ENCODE measurements around the gene GNG4. TPM values are rescaled to one million over a fixed set of nuclear protein-coding genes. Genes with fewer than 3 reads are reported as not detected.

The GNG4 gene
- total and polyA plus RNA-seq, 2 of the 4 experiments (the other 2 are of a cell fraction) = 0.18 to 0.29 TPM

GRCh38 chr1:235532360-235532759 is 117.2 kb downstream of the GNG4 start:
- H3K4me3 ChIP-seq (ENCODE audit: insufficient read depth, low read depth, low read length) = no peak overlapping the region
- no peak overlapping the region for H2BK15ac ChIP-seq (ENCODE audit: low read depth, low read length)
- H4K91ac ChIP-seq (ENCODE audit: insufficient read depth, low read depth, low read length) = no peak overlapping the region
- in situ Hi-C loops (cut with MboI; ENCODE audit: low sequenced_read_pairs) = no loop called here
- no peak overlapping the region for H3K14ac ChIP-seq (replicated peaks; ENCODE audit: low read depth, low read length)
- H3K56ac ChIP-seq (ENCODE audit: extremely low read depth, insufficient read depth, low read length) = no peak overlapping the region
- no peak overlapping the region for H3K27ac ChIP-seq (ENCODE audit: insufficient read depth, low read length)
- H3K4me2 ChIP-seq (ENCODE audit: low read depth, low read length) = no peak overlapping the region
- no peak overlapping the region for H3K9ac ChIP-seq (ENCODE audit: low read depth, low read length)
- no peaks in the 10 kb centered on the region for H3K4me1 ChIP-seq (ENCODE audit: control insufficient read depth, insufficient read depth, low read length)
- no peak overlapping the region for H3K4ac ChIP-seq (ENCODE audit: low read depth, low read length)
- intact Hi-C loops (cut with micrococcal nuclease) = no loop called here
- BruUV-seq (replicated peaks) = no TSS peak
- no peaks in the 10 kb centered on the region for H4K20me1 ChIP-seq (ENCODE audit: insufficient read depth, low read length)
- no peak overlapping the region for H2BK5ac ChIP-seq (ENCODE audit: low read depth, low read length, poor library complexity, severe bottlenecking)
- no peak overlapping the region for H2AK9ac ChIP-seq (replicated peaks; ENCODE audit: low read depth, low read length, poor library complexity)
- TF ChIP-seq, protein P1, sequence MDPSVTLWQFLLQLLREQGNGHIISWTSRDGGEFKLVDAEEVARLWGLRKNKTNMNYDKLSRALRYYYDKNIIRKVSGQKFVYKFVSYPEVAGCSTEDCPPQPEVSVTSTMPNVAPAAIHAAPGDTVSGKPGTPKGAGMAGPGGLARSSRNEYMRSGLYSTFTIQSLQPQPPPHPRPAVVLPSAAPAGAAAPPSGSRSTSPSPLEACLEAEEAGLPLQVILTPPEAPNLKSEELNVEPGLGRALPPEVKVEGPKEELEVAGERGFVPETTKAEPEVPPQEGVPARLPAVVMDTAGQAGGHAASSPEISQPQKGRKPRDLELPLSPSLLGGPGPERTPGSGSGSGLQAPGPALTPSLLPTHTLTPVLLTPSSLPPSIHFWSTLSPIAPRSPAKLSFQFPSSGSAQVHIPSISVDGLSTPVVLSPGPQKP (IDR thresholded peaks at IDR 0.05; ENCODE audit: borderline replicate concordance, low read depth, low read length) = no peak
- TF ChIP-seq POLR2A (IDR thresholded peaks at IDR 0.05; ENCODE audit: low read depth, low read length) (no peak), BHLHE40 (IDR thresholded peaks at IDR 0.05; ENCODE audit: low read depth, low read length) (no peak), RAD21 (IDR thresholded peaks at IDR 0.05; ENCODE audit: low read length) (no peak), RFX5 (IDR thresholded peaks at IDR 0.05; ENCODE audit: low read depth, low read length) (no peak), MAZ (IDR thresholded peaks at IDR 0.05; ENCODE audit: borderline replicate concordance, low read depth, low read length) (no peak), FOS (IDR thresholded peaks at IDR 0.05; ENCODE audit: low read depth, low read length) (no peak), RCOR1 (IDR thresholded peaks at IDR 0.05; ENCODE audit: insufficient replicate concordance, low read length) (no peak), CEBPB (IDR thresholded peaks at IDR 0.05; ENCODE audit: low read depth, low read length) (no peak), SMC3 (IDR thresholded peaks at IDR 0.05; ENCODE audit: low read depth, low read length) (no peak), NFE2L2 (IDR thresholded peaks at IDR 0.05; ENCODE audit: low read depth, low read length) (no peak), CHD1 (IDR thresholded peaks at IDR 0.05; ENCODE audit: low read depth, low read length) (no peak), MAFK (IDR thresholded peaks at IDR 0.05; ENCODE audit: low read depth, low read length) (no peak), MXI1 (IDR thresholded peaks at IDR 0.05; ENCODE audit: borderline replicate concordance, low read depth, low read length) (no peak)
- TF ChIP-seq, protein P2, sequence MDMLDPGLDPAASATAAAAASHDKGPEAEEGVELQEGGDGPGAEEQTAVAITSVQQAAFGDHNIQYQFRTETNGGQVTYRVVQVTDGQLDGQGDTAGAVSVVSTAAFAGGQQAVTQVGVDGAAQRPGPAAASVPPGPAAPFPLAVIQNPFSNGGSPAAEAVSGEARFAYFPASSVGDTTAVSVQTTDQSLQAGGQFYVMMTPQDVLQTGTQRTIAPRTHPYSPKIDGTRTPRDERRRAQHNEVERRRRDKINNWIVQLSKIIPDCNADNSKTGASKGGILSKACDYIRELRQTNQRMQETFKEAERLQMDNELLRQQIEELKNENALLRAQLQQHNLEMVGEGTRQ (IDR thresholded peaks at IDR 0.05; ENCODE audit: low read depth, low read length) = no peak
- TF ChIP-seq, protein P3, sequence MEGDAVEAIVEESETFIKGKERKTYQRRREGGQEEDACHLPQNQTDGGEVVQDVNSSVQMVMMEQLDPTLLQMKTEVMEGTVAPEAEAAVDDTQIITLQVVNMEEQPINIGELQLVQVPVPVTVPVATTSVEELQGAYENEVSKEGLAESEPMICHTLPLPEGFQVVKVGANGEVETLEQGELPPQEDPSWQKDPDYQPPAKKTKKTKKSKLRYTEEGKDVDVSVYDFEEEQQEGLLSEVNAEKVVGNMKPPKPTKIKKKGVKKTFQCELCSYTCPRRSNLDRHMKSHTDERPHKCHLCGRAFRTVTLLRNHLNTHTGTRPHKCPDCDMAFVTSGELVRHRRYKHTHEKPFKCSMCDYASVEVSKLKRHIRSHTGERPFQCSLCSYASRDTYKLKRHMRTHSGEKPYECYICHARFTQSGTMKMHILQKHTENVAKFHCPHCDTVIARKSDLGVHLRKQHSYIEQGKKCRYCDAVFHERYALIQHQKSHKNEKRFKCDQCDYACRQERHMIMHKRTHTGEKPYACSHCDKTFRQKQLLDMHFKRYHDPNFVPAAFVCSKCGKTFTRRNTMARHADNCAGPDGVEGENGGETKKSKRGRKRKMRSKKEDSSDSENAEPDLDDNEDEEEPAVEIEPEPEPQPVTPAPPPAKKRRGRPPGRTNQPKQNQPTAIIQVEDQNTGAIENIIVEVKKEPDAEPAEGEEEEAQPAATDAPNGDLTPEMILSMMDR (conservative IDR thresholded peaks at IDR 0.05; ENCODE audit: low read depth, low read length) = no peak
- no peak overlapping the region for H4K5ac ChIP-seq (ENCODE audit: low read depth, low read length)
- H2AK5ac ChIP-seq (ENCODE audit: low read depth, low read length) = no peak overlapping the region
- no peaks in the 10 kb centered on the region for H3K9me3 ChIP-seq (ENCODE audit: control insufficient read depth, insufficient read depth, low read length)
- no peaks in the 10 kb centered on the region for H3K27me3 ChIP-seq (ENCODE audit: control insufficient read depth, insufficient read depth, low read length)
- no peaks in the 10 kb centered on the region for H3K36me3 ChIP-seq (ENCODE audit: control insufficient read depth, insufficient read depth, low read length)
- H3K23ac ChIP-seq (ENCODE audit: low read depth, low read length) = no peak overlapping the region
- H3K9me1 ChIP-seq (ENCODE audit: insufficient read depth, low read length) = no peaks in the 10 kb centered on the region
- DNase-seq (peak; percentile 55), ATAC-seq (ENCODE audit: low read depth) (peak; percentile 66; the same call in 1 of the 2 replicates)
- WGBS, 2 experiments (ENCODE audit: extremely low coverage in 2 of 2, insufficient read length in 1 of 2) = no CpG with 5 or more reads among the region's 2 CpGs
- no peak overlapping the region for H2BK20ac ChIP-seq (ENCODE audit: low read depth, low read length)
- no peak overlapping the region for H3K18ac ChIP-seq (ENCODE audit: low read depth, low read length)
- H2AFZ ChIP-seq (replicated peaks; ENCODE audit: low read length, poor library complexity) = no peak overlapping the region
- no peak overlapping the region for H2BK120ac ChIP-seq (ENCODE audit: low read depth, low read length)
- ChIA-PET POLR2A (ENCODE audit: unreplicated experiment) (no interaction called here), CTCF (no interaction called here)
- H3K79me1 ChIP-seq (ENCODE audit: low read depth in 1 of 2, low read length in 2 of 2) = no peaks in the 10 kb centered on the region
- dilution Hi-C loops (cut with HindIII; ENCODE audit: low sequenced_read_pairs, unreplicated experiment) = no loop called here
- H4K8ac ChIP-seq (ENCODE audit: low read depth in 2 of 2, low read length in 2 of 2) = no peak overlapping the region; a peak in 1 of 4 replicates
